ENCODE results near the gene TTC5.

- TF ChIP-seq CTCF (IDR thresholded peaks at IDR 0.05; ENCODE audit: insufficient read depth, low read length, poor library complexity, severe bottlenecking) (no peak), EZH2phosphoT487 (conservative IDR thresholded peaks at IDR 0.05; ENCODE audit: low read length) (no peak)
Observed at GRCh38 chr14:20294636-20295035, 11.1 kb downstream of the TTC5 start.
